ENCODE measurements around the gene PSPN.
"Not testable (repeated sequence)": the region's sequence is repeated elsewhere in the genome, so short reads cannot be mapped to it uniquely, and the experiment has no call there.

The PSPN gene

GRCh38 chr19:6373096-6373812, 2.5 kb downstream of the PSPN start:
- peak; percentile 79 to 86 for DNase-seq

- DNase-seq: peak; percentile 95 to 96
These were observed 3.1 kb downstream of the PSPN start, which contains the start of gene ALKBH7 for GRCh38 chr19:6372594-6373095. ALKBH7 (plus strand) TSS chr19:6372794; CDS start chr19:6372821, 27 bp downstream.

GRCh38 chr19:6364353-6364752, 11.4 kb downstream of the PSPN start:
- DNase-seq: no peak

- no peak for DNase-seq
These were observed 13.4 kb downstream of the PSPN start for GRCh38 chr19:6362351-6362801.

GRCh38 chr19:6362027-6362350, 13.7 kb downstream of the PSPN start:
- DNase-seq: no peak

GRCh38 chr19:6360857-6361216, 14.9 kb downstream of the PSPN start:
- not testable (repeated sequence) for DNase-seq

GRCh38 chr19:6360445-6360844, 15.3 kb downstream of the PSPN start:
- DNase-seq: not testable (repeated sequence)

- DNase-seq: no peak
These were observed 16.0 kb downstream of the PSPN start for GRCh38 chr19:6359568-6360341.

- DNase-seq: no peak
These were observed 17.7 kb downstream of the PSPN start for GRCh38 chr19:6358003-6358402.

- no peak for DNase-seq
These were observed 18.6 kb downstream of the PSPN start for GRCh38 chr19:6357174-6357573.

- not testable (repeated sequence) for DNase-seq
These were observed 20.3 kb downstream of the PSPN start for GRCh38 chr19:6355321-6356040.

- no peak for DNase-seq
These were observed 21.5 kb downstream of the PSPN start for GRCh38 chr19:6354098-6354674.

GRCh38 chr19:6352381-6353165, 23.2 kb downstream of the PSPN start:
- no peak for DNase-seq

GRCh38 chr19:6350688-6351087, 25.0 kb downstream of the PSPN start:
- no peak for DNase-seq

- not testable (repeated sequence) for DNase-seq
These were observed 26.5 kb downstream of the PSPN start for GRCh38 chr19:6349271-6349670.

GRCh38 chr19:6343462-6343861, 32.3 kb downstream of the PSPN start:
- DNase-seq: no peak

- no peak for DNase-seq
These were observed 35.1 kb downstream of the PSPN start for GRCh38 chr19:6340493-6341201.

- no peak for DNase-seq
These were observed 41.0 kb downstream of the PSPN start for GRCh38 chr19:6334490-6335285.

- no peak for DNase-seq
These were observed 42.3 kb downstream of the PSPN start, which contains the start of gene ACER1 for GRCh38 chr19:6333439-6333838. ACER1 (minus strand) TSS chr19:6333612; CDS start chr19:6333551, 61 bp downstream.

GRCh38 chr19:6326815-6327214, 48.9 kb downstream of the PSPN start:
- DNase-seq: no peak

- DNase-seq: no peak
These were observed 50.1 kb downstream of the PSPN start for GRCh38 chr19:6325614-6326013.
